ENCODE data around the gene ACVR1.

Gene ACVR1

GRCh38 chr2:157895531-157895930, 19.4 kb upstream of the ACVR1 start:
- Histone ChIP-seq H2BK120ac (ENCODE audit: low read depth, low read length) (no peak overlapping the region), H4K91ac (ENCODE audit: low read depth, low read length, poor library complexity) (no peak overlapping the region), H3K4me1 (ENCODE audit: control insufficient read depth in 2 of 2, insufficient read depth in 1 of 2, low read depth in 1 of 2, low read length in 2 of 2) (peaks cover 2% of the 10 kb centered on the region in 2 donors), H3K18ac (ENCODE audit: low read length) (no peak overlapping the region), H3K4me3 (ENCODE audit: low read length in 2 of 2) (no peak overlapping the region), H3K9me3 (replicated peaks in 1 of 2; ENCODE audit: control insufficient read depth in 2 of 2, insufficient read depth in 1 of 2, low read depth in 1 of 2, low read length in 2 of 2) (no peaks in the 10 kb centered on the region), H3K14ac (ENCODE audit: low read length) (no peak overlapping the region), H3K23ac (ENCODE audit: low read depth, low read length, poor library complexity) (no peak overlapping the region), H3K9ac (ENCODE audit: low read depth, low read length, poor library complexity) (no peak overlapping the region), H2BK5ac (ENCODE audit: low read length) (no peak overlapping the region), H2BK12ac (ENCODE audit: low read length) (no peak overlapping the region), H3K36me3 (replicated peaks in 1 of 2; ENCODE audit: control insufficient read depth in 2 of 2, insufficient read depth in 2 of 2, low read length in 2 of 2) (no peaks in the 10 kb centered on the region), H3K4me2 (ENCODE audit: insufficient read depth, low read length, poor library complexity, severe bottlenecking) (no peak overlapping the region), H3K4ac (ENCODE audit: low read length) (no peak overlapping the region), H3K27me3 (ENCODE audit: control insufficient read depth in 3 of 3, insufficient read depth in 3 of 3, low read depth in 1 of 3, low read length in 3 of 3) (peaks cover 0 to 50% (median 0%) of the 10 kb centered on the region in 3 experiments), H4K8ac (ENCODE audit: low read depth, low read length) (no peak overlapping the region), H3K27ac (replicated peaks; ENCODE audit: low read length) (no peak overlapping the region), H2BK15ac (ENCODE audit: low read length) (no peak overlapping the region), H2AK5ac (ENCODE audit: low read depth, low read length) (no peak overlapping the region), H2AFZ (ENCODE audit: low read length) (no peak overlapping the region), H3K79me1 (ENCODE audit: low read depth, low read length) (no peaks in the 10 kb centered on the region)
- no peak for DNase-seq (ENCODE audit: low spot score)
- WGBS, 2 donors (ENCODE audit: extremely low coverage in 2 of 2, insufficient read length in 2 of 2, insufficient replicate concordance in 1 of 2), result no CpG with 5 or more reads among the region's 2 CpGs

- Histone ChIP-seq H3K4me3 (ENCODE audit: low read length in 2 of 2) (no peak overlapping the region), H3K4me1 (ENCODE audit: control insufficient read depth in 2 of 2, insufficient read depth in 1 of 2, low read depth in 1 of 2, low read length in 2 of 2) (peaks cover 2% of the 10 kb centered on the region in 2 donors), H3K27me3 (ENCODE audit: control insufficient read depth in 3 of 3, insufficient read depth in 3 of 3, low read depth in 1 of 3, low read length in 3 of 3) (peaks cover 0 to 53% (median 0%) of the 10 kb centered on the region in 3 experiments), H3K4ac (ENCODE audit: low read length) (no peak overlapping the region), H3K79me1 (ENCODE audit: low read depth, low read length) (no peaks in the 10 kb centered on the region), H3K14ac (ENCODE audit: low read length) (no peak overlapping the region), H3K27ac (replicated peaks; ENCODE audit: low read length) (no peak overlapping the region), H3K23ac (ENCODE audit: low read depth, low read length, poor library complexity) (no peak overlapping the region), H3K4me2 (ENCODE audit: insufficient read depth, low read length, poor library complexity, severe bottlenecking) (no peak overlapping the region), H3K9me3 (replicated peaks in 1 of 2; ENCODE audit: control insufficient read depth in 2 of 2, insufficient read depth in 1 of 2, low read depth in 1 of 2, low read length in 2 of 2) (no peaks in the 10 kb centered on the region), H2BK5ac (ENCODE audit: low read length) (no peak overlapping the region), H2AK5ac (ENCODE audit: low read depth, low read length) (no peak overlapping the region), H2BK120ac (ENCODE audit: low read depth, low read length) (no peak overlapping the region), H3K18ac (ENCODE audit: low read length) (no peak overlapping the region), H2BK15ac (ENCODE audit: low read length) (no peak overlapping the region), H4K8ac (ENCODE audit: low read depth, low read length) (no peak overlapping the region), H2AFZ (ENCODE audit: low read length) (no peak overlapping the region), H2BK12ac (ENCODE audit: low read length) (no peak overlapping the region), H3K36me3 (replicated peaks in 1 of 2; ENCODE audit: control insufficient read depth in 2 of 2, insufficient read depth in 2 of 2, low read length in 2 of 2) (no peaks in the 10 kb centered on the region), H4K91ac (ENCODE audit: low read depth, low read length, poor library complexity) (no peak overlapping the region), H3K9ac (ENCODE audit: low read depth, low read length, poor library complexity) (no peak overlapping the region)
- WGBS, 2 donors (ENCODE audit: extremely low coverage in 2 of 2, insufficient read length in 2 of 2, insufficient replicate concordance in 1 of 2), result no CpG with 5 or more reads among the region's 12 CpGs
- DNase-seq (ENCODE audit: low spot score), result no peak
Measured at GRCh38 chr2:157894694-157895435, 18.7 kb upstream of the ACVR1 start.

DNA sequence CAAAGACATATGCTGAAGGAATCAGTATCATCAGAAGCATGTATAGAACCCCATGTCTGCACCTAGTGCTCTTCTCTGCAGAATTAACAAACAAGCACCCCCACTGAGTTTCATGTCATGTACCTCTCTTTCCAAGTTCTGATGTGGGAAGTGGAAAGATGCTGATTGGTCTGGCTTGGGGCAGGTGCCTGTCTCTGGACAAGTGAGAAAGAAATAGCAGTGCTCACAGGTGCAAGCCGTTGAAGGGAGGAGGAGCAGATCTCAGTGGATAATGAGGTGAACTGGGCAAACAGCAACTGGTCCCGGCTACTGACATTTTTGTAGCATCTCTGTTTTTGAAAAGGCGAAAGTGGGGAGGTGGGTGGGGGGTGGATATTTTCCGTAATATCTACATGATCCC, 17.5 kb upstream of the ACVR1 start:
- H3K14ac ChIP-seq (ENCODE audit: low read length), result no peak overlapping the region
- no peak overlapping the region for H2AFZ ChIP-seq (ENCODE audit: low read length)
- no peak overlapping the region for H2BK120ac ChIP-seq (ENCODE audit: low read depth, low read length)
- H3K4ac ChIP-seq (ENCODE audit: low read length), result no peak overlapping the region
- no peaks in the 10 kb centered on the region for H3K9me3 ChIP-seq (replicated peaks in 1 of 2; ENCODE audit: control insufficient read depth in 2 of 2, insufficient read depth in 1 of 2, low read depth in 1 of 2, low read length in 2 of 2)
- DNase-seq (ENCODE audit: low spot score), result no peak
- H4K8ac ChIP-seq (ENCODE audit: low read depth, low read length), result no peak overlapping the region
- no peak overlapping the region for H3K27ac ChIP-seq (replicated peaks; ENCODE audit: low read length)
- peaks cover 2% of the 10 kb centered on the region in 2 donors for H3K4me1 ChIP-seq (ENCODE audit: control insufficient read depth in 2 of 2, insufficient read depth in 1 of 2, low read depth in 1 of 2, low read length in 2 of 2)
- no peaks in the 10 kb centered on the region for H3K36me3 ChIP-seq (replicated peaks in 1 of 2; ENCODE audit: control insufficient read depth in 2 of 2, insufficient read depth in 2 of 2, low read length in 2 of 2)
- H3K4me3 ChIP-seq (ENCODE audit: low read length in 2 of 2), result no peak overlapping the region
- H3K4me2 ChIP-seq (ENCODE audit: insufficient read depth, low read length, poor library complexity, severe bottlenecking), result no peak overlapping the region
- H3K79me1 ChIP-seq (ENCODE audit: low read depth, low read length), result no peaks in the 10 kb centered on the region
- H2BK12ac ChIP-seq (ENCODE audit: low read length), result no peak overlapping the region
- H2AK5ac ChIP-seq (ENCODE audit: low read depth, low read length), result no peak overlapping the region
- no CpG with 5 or more reads among the region's 4 CpGs for whole genome bisulfite sequencing, 2 donors (ENCODE audit: extremely low coverage in 2 of 2, insufficient read length in 2 of 2, insufficient replicate concordance in 1 of 2)
- H3K27me3 ChIP-seq (ENCODE audit: control insufficient read depth in 3 of 3, insufficient read depth in 3 of 3, low read depth in 1 of 3, low read length in 3 of 3), result peaks cover 0 to 54% (median 0%) of the 10 kb centered on the region in 3 experiments
- no peak overlapping the region for H2BK5ac ChIP-seq (ENCODE audit: low read length)
- no peak overlapping the region for H2BK15ac ChIP-seq (ENCODE audit: low read length)
- no peak overlapping the region for H3K23ac ChIP-seq (ENCODE audit: low read depth, low read length, poor library complexity)
- H3K18ac ChIP-seq (ENCODE audit: low read length), result no peak overlapping the region
- H4K91ac ChIP-seq (ENCODE audit: low read depth, low read length, poor library complexity), result no peak overlapping the region
- no peak overlapping the region for H3K9ac ChIP-seq (ENCODE audit: low read depth, low read length, poor library complexity)

DNA sequence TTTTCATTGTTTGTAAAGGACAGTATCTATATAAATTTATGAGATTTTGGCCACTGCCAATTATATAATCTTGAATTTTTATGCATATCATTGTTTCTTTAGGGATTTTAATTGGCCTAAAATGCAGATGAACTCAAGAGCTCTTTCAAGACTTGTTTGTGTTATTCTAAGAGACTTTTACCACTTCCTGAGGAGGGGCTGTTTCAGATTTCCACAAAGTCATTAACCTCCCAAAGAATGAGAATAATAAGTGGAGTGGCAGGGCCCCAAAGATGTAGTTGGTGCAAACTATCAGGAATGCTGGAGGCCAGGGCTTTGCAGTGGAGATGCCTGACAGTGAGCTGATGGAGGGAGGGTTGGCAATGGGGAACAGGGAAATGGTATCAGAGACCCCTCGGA, 15.5 kb upstream of the ACVR1 start:
- Histone ChIP-seq H3K36me3 (replicated peaks in 1 of 2; ENCODE audit: control insufficient read depth in 2 of 2, insufficient read depth in 2 of 2, low read length in 2 of 2) (no peaks in the 10 kb centered on the region), H3K4me2 (ENCODE audit: insufficient read depth, low read length, poor library complexity, severe bottlenecking) (no peak overlapping the region), H3K9me3 (replicated peaks in 1 of 2; ENCODE audit: control insufficient read depth in 2 of 2, insufficient read depth in 1 of 2, low read depth in 1 of 2, low read length in 2 of 2) (no peaks in the 10 kb centered on the region), H4K91ac (ENCODE audit: low read depth, low read length, poor library complexity) (no peak overlapping the region), H3K4me3 (ENCODE audit: low read length in 2 of 2) (no peak overlapping the region), H2BK120ac (ENCODE audit: low read depth, low read length) (no peak overlapping the region), H3K23ac (ENCODE audit: low read depth, low read length, poor library complexity) (no peak overlapping the region), H3K4me1 (ENCODE audit: control insufficient read depth in 2 of 2, insufficient read depth in 1 of 2, low read depth in 1 of 2, low read length in 2 of 2) (peaks cover 2% of the 10 kb centered on the region in 2 donors), H2BK5ac (ENCODE audit: low read length) (no peak overlapping the region), H2AFZ (ENCODE audit: low read length) (no peak overlapping the region), H3K4ac (ENCODE audit: low read length) (no peak overlapping the region), H3K27me3 (ENCODE audit: control insufficient read depth in 3 of 3, insufficient read depth in 3 of 3, low read depth in 1 of 3, low read length in 3 of 3) (peaks cover 0 to 52% (median 0%) of the 10 kb centered on the region in 3 experiments), H4K8ac (ENCODE audit: low read depth, low read length) (no peak overlapping the region), H3K9ac (ENCODE audit: low read depth, low read length, poor library complexity) (no peak overlapping the region), H2BK12ac (ENCODE audit: low read length) (no peak overlapping the region), H3K27ac (replicated peaks; ENCODE audit: low read length) (no peak overlapping the region), H2BK15ac (ENCODE audit: low read length) (no peak overlapping the region), H3K18ac (ENCODE audit: low read length) (no peak overlapping the region), H3K79me1 (ENCODE audit: low read depth, low read length) (no peaks in the 10 kb centered on the region), H2AK5ac (ENCODE audit: low read depth, low read length) (no peak overlapping the region), H3K14ac (ENCODE audit: low read length) (no peak overlapping the region)
- DNase-seq (ENCODE audit: low spot score), result no peak
- no CpG with 5 or more reads among the region's 1 CpG for WGBS, 2 donors (ENCODE audit: extremely low coverage in 2 of 2, insufficient read length in 2 of 2, insufficient replicate concordance in 1 of 2)
